Breast epithelium (tissue), 4 donors: Measurements from ENCODE around the gene ATG2B. TPM values are rescaled to one million over a fixed set of nuclear protein-coding genes. Genes with fewer than 3 reads are reported as not detected.
A peak's percentile ranks its signal among the peaks of the same experiment; 100 is the strongest.

Experiments used
- DNase-seq, 2 donors: peaks; one replicate each; pipeline ENCODE4 v3.0.0-alpha.2; 2019; ENCODE audit warnings: low spot score in 2 of 2
- H3K27ac ChIP-seq, 2 donors: fragments of 200-600 bp; sonication (generic) in 1 of 2; one replicate each; pipeline ENCODE4 v1.5.1; 2016 to 2019; ENCODE audit warnings: mild to moderate bottlenecking in 1 of 2
- H3K27me3 ChIP-seq, 2 donors: fragments of 200-600 bp; sonication (generic) in 1 of 2; one replicate each; pipeline versions ENCODE4 v1.5.1 to v1.6.0; 2017 to 2019; ENCODE audit warnings: control low read depth in 1 of 2, mild to moderate bottlenecking in 1 of 2
- H3K36me3 ChIP-seq: fragments of 200-600 bp; one replicate; pipeline ENCODE4 v1.5.1; 2019
- H3K4me1 ChIP-seq, 2 donors: fragments of 200-600 bp; sonication (generic); one replicate each; pipeline ENCODE4 v1.5.1; 2016 to 2019; ENCODE audit warnings: control low read depth in 1 of 2
- H3K4me3 ChIP-seq, 3 donors: fragments of 200-600 bp; sonication (generic); 1 replicate in 2 of 3; 2 replicates in 1 of 3; pipeline ENCODE4 v1.5.1; 2016 to 2019; ENCODE audit warnings: mild to moderate bottlenecking in 3 of 3, moderate library complexity in 2 of 3
- H3K9me3 ChIP-seq, 2 donors: fragments of 200-600 bp; sonication (generic) in 1 of 2; one replicate each; pipeline ENCODE4 v1.5.1; 2016 to 2019; ENCODE audit warnings: control low read depth in 1 of 2
- CTCF ChIP-seq, 3 donors: fragments of 450-650 bp; IDR thresholded peaks; one replicate each; pipeline ENCODE4 v1.5.1; 2016 to 2017; ENCODE audit warnings: antibody characterized with exemption in 3 of 3, mild to moderate bottlenecking in 3 of 3, moderate library complexity in 3 of 3
- POLR2A ChIP-seq: fragments of 450-650 bp; IDR thresholded peaks from one replicate; pipeline ENCODE4 v1.6.1; 2016; ENCODE audit warnings: antibody characterized with exemption, mild to moderate bottlenecking, moderate library complexity
- POLR2AphosphoS5 ChIP-seq, 3 donors: sonication (generic); formaldehyde crosslinking; IDR thresholded peaks; one replicate each; pipeline ENCODE4 v1.6.1; 2017; ENCODE audit warnings: antibody characterized with exemption in 3 of 3
- intact Hi-C: fragments of 100-400 bp; cut with DNase I; formaldehyde crosslinking; loops from one replicate; pipeline ENCODE4 v1.15.1; 2023; ENCODE audit warnings: low total_unique reads
- total RNA-seq, 3 donors: library from RNA; depleted of rRNA; stranded (reverse); fragments of >200 nt; gene quantifications; one replicate each; pipeline ENCODE4 v1.1.0, GENCODE V29; 2016

ATG2B gene
- total RNA-seq, 3 donors from 2014 or later = 23.7 to 51.4 (median 42.0) TPM

- no peak overlapping the region for H3K4me3 ChIP-seq
- DNase-seq = no peak
- H3K9me3 ChIP-seq = no peaks in the 10 kb centered on the region
- no peaks in the 10 kb centered on the region for H3K27me3 ChIP-seq
- H3K27ac ChIP-seq = peak overlapping the region in 1 of 2 donors; percentile 38
- no peak for TF ChIP-seq POLR2AphosphoS5 (IDR thresholded peaks at IDR 0.05)
- no peak for TF ChIP-seq POLR2A
- no peak for TF ChIP-seq CTCF (IDR thresholded peaks at IDR 0.05)
- peaks cover 0 to 3% of the 10 kb centered on the region in 2 donors for H3K4me1 ChIP-seq
- no peaks in the 10 kb centered on the region for H3K36me3 ChIP-seq
- intact Hi-C loops = no loop called here
Measured at GRCh38 chr14:96252999-96253539, 110.1 kb downstream of the ATG2B start.

- no peak for TF ChIP-seq POLR2AphosphoS5 (IDR thresholded peaks at IDR 0.05)
- TF ChIP-seq POLR2A = no peak
- Histone ChIP-seq H3K4me3 (no peak overlapping the region), H3K27me3 (no peaks in the 10 kb centered on the region), H3K4me1 (peaks cover 0 to 3% of the 10 kb centered on the region in 2 donors), H3K36me3 (no peaks in the 10 kb centered on the region), H3K9me3 (no peaks in the 10 kb centered on the region), H3K27ac (peak overlapping the region in 1 of 2 donors; percentile 38)
- no peak for DNase-seq
- intact Hi-C loops = no loop called here
Measured at GRCh38 chr14:96252323-96252998, 110.7 kb downstream of the ATG2B start.

DNA sequence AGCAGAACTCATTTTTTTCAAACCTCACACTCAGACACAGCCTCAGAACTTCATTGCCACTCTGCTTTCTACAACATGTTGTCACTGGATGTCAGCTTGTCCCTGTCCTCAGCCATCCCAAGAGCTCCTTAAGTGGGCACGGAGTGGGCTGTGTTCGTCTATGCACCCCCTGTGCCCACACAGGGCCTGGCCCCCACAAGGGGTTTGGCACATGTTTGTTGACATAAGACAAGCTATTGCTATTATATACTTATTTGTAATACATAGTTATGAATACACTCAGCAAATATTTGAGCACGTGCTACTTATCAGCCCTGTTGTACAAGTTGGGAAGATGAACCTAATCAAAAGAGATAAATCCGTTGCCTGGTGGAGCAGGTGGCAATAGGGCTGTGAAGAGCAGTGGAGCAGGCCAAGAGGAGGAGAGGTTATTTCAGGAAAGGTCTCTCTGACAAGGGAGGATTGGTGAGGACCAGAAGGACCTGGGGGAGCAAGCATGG lies 111.4 kb downstream of the ATG2B start:
- TF ChIP-seq POLR2AphosphoS5 (IDR thresholded peaks at IDR 0.05) (no peak), POLR2A (no peak), CTCF (IDR thresholded peaks at IDR 0.05) (no peak)
- no peak overlapping the region for H3K27ac ChIP-seq
- no peak overlapping the region for H3K4me3 ChIP-seq
- no peaks in the 10 kb centered on the region for H3K9me3 ChIP-seq
- no peaks in the 10 kb centered on the region for H3K27me3 ChIP-seq
- peaks cover 0 to 3% of the 10 kb centered on the region in 2 donors for H3K4me1 ChIP-seq
- H3K36me3 ChIP-seq = no peaks in the 10 kb centered on the region
- DNase-seq = no peak
- intact Hi-C loops = no loop called here

GRCh38 chr14:96250485-96250884 lies 112.7 kb downstream of the ATG2B start:
- Histone ChIP-seq H3K4me1 (no peaks in the 10 kb centered on the region), H3K4me3 (no peak overlapping the region), H3K36me3 (no peaks in the 10 kb centered on the region), H3K9me3 (no peaks in the 10 kb centered on the region), H3K27ac (no peak overlapping the region), H3K27me3 (no peaks in the 10 kb centered on the region)
- intact Hi-C loops = no loop called here
- no peak for DNase-seq
- no peak for TF ChIP-seq POLR2AphosphoS5 (IDR thresholded peaks at IDR 0.05)
- no peak for TF ChIP-seq POLR2A
- no peak for TF ChIP-seq CTCF (IDR thresholded peaks at IDR 0.05)

- no peak for DNase-seq
- TF ChIP-seq POLR2AphosphoS5 (IDR thresholded peaks at IDR 0.05) (peak in 1 of 3 donors; percentile 51), POLR2A (no peak)
- Histone ChIP-seq H3K4me3 (no peak overlapping the region), H3K4me1 (no peaks in the 10 kb centered on the region), H3K36me3 (no peaks in the 10 kb centered on the region), H3K27ac (peak overlapping the region in 1 of 2 donors; percentile 20), H3K27me3 (no peaks in the 10 kb centered on the region), H3K9me3 (no peaks in the 10 kb centered on the region)
- intact Hi-C loops = loop anchor here (2.0 kb wide), 1 partner anchor 68 kb away; no protein-coding TSS in a partner anchor
Measured at GRCh38 chr14:96249029-96249428, 114.1 kb downstream of the ATG2B start.

DNA sequence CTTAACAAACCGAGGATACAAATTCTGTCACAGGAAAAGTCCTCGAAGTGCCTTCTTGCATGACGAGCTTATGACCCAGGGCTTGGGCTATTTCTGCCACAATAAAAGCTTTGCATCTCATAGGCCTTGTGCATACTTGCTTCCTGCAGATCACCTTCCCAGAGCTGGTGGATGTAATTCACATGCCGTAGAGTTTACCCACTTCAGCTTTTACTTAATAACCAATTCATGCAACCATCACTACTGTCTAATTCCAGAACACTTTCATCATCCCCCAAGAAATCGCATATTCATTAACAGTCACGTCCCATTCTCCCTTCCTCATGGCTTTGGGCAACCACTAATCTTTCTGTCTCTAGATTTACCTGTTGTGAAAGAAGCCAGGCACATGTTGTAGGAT lies 116.1 kb downstream of the ATG2B start:
- H3K36me3 ChIP-seq = no peaks in the 10 kb centered on the region
- H3K27ac ChIP-seq = no peak overlapping the region
- intact Hi-C loops = no loop called here
- H3K9me3 ChIP-seq = no peaks in the 10 kb centered on the region
- H3K4me3 ChIP-seq = no peak overlapping the region
- no peaks in the 10 kb centered on the region for H3K27me3 ChIP-seq
- no peaks in the 10 kb centered on the region for H3K4me1 ChIP-seq
- no peak for TF ChIP-seq POLR2A
- no peak for TF ChIP-seq POLR2AphosphoS5 (IDR thresholded peaks at IDR 0.05)
- no peak for TF ChIP-seq CTCF (IDR thresholded peaks at IDR 0.05)
- DNase-seq = no peak
